Measurements from ENCODE around the gene DLGAP3.
A peak's percentile ranks its signal among the peaks of the same experiment; 100 is the strongest.

The DLGAP3 gene

DNA sequence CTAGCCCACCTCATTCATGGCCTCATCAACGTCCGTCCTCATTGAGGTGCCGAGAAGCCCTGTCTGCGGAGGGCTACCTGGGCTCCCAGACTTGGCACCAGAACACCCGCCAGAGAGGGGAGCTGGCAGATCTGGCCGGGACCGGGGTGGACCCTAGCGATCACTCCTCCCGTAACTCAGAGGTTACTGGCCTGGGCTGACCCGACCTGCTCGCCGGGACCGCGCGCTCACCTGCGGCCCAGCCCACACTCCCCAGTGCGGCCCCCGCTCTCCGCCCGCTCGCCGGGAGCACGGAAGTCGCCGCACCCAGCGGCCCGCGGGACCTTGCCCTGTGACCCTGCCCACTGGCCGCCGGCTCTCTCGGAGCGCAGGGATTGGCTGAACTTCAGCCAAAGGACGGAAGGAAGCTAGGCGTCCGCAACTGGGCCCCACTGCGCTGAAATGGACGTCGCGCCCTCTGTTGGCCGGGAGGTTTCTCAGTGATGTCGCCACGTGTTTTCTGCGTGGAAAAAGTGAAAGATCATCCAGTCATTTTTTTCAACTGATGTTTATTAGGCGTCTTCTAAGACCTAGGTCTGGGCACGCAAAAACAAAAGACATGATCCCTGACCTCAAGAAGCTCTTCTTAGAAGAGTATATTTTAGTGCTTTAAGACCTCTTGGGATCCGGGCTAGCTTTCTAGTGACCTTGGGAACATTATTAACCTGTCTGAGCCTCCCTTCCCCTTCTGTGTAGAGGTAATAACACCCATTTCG, 69.8 kb downstream of the DLGAP3 start, which contains the start of gene SMIM12:
Gene SMIM12 (minus strand): TSS at position 304 of the 755 bp plus-strand sequence. CDS start 3,772 bp downstream, outside the sequence.
- peak within 1 kb of the TSS; percentile 55 for H3K27ac ChIP-seq
- H3K36me3 ChIP-seq = peaks cover 22% of the 10 kb centered on the region

DNA sequence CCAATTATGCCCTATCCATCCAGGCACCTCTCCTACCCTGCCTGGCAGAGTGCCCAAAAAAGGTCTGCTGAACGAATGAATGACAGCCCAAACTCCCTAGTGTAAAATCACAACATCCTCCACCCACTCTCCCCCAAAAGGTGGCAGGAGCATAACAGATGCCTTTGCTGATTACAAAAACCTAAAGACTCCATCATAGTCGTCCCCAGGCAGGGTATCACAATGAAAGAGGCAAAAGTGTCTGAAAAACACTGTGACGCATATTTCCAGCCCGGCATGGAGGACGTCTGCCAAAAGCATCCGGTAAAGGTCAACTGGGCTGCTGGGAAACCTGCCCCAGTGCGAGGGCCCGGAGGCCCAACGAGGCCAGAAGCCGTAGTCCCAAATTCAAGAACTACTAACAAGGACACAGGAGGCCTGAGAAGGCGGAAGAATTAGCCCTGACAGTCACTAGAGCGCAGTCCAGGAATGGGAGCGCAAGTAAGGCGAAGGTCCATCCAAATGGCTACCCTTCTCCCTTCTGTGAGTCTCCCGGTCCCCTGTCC, 70.5 kb downstream of the DLGAP3 start:
- TF ChIP-seq, protein P1, sequence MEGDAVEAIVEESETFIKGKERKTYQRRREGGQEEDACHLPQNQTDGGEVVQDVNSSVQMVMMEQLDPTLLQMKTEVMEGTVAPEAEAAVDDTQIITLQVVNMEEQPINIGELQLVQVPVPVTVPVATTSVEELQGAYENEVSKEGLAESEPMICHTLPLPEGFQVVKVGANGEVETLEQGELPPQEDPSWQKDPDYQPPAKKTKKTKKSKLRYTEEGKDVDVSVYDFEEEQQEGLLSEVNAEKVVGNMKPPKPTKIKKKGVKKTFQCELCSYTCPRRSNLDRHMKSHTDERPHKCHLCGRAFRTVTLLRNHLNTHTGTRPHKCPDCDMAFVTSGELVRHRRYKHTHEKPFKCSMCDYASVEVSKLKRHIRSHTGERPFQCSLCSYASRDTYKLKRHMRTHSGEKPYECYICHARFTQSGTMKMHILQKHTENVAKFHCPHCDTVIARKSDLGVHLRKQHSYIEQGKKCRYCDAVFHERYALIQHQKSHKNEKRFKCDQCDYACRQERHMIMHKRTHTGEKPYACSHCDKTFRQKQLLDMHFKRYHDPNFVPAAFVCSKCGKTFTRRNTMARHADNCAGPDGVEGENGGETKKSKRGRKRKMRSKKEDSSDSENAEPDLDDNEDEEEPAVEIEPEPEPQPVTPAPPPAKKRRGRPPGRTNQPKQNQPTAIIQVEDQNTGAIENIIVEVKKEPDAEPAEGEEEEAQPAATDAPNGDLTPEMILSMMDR (IDR thresholded peaks at IDR 0.05; ENCODE audit: low read depth, low read length) = 0 out of 2 replicates have a peak, but pooled peaks have one; percentile 0
- Histone ChIP-seq H3K36me3 (peaks cover 24% of the 10 kb centered on the region), H3K4me3 (ENCODE audit: low read depth, low read length) (peak overlapping the region; percentile 100), H3K9me3 (ENCODE audit: severe bottlenecking) (no peaks in the 10 kb centered on the region), H3K27ac (peak overlapping the region; percentile 55), H3K27me3 (ENCODE audit: insufficient read depth, low read depth, severe bottlenecking) (no peaks in the 10 kb centered on the region)
- no peak for DNase-seq

More for the DNA sequence above, 69.8 kb downstream of the DLGAP3 start, which contains the start of gene SMIM12:
- no peaks in the 10 kb centered on the region for H3K9me3 ChIP-seq (ENCODE audit: severe bottlenecking)
- TF ChIP-seq, protein P1 (IDR thresholded peaks at IDR 0.05; ENCODE audit: low read depth, low read length) = peak; percentile 85
- no peaks in the 10 kb centered on the region for H3K27me3 ChIP-seq (ENCODE audit: insufficient read depth, low read depth, severe bottlenecking)
- H3K4me3 ChIP-seq (ENCODE audit: low read depth, low read length) = peak within 1 kb of the TSS; percentile 100
- peak; percentile 94 for DNase-seq

DNA sequence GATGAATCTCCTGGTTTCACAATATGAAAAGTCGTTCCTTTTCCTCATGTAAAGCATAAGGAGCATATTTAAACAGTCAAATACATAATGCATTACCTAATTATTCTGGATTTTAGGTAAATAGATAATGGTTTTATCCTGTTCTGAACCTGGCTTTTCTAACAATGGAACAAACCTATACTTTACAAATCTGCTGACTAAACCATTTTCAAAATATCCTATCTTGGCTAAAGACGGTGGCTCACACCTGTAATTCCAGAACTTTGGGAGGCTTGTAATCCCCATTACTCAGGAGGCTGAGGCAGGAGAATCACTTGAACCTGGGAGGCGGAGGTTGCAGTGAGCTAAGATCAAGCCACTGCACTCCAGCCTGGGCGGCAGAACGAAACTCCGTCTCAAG, 72.8 kb downstream of the DLGAP3 start:
- no peak overlapping the region for H3K4me3 ChIP-seq (ENCODE audit: low read depth, low read length)
- H3K36me3 ChIP-seq = peaks cover 34% of the 10 kb centered on the region
- no peaks in the 10 kb centered on the region for H3K9me3 ChIP-seq (ENCODE audit: severe bottlenecking)
- no peak for DNase-seq
- TF ChIP-seq, protein P1 (IDR thresholded peaks at IDR 0.05; ENCODE audit: low read depth, low read length) = no peak
- H3K27me3 ChIP-seq (ENCODE audit: insufficient read depth, low read depth, severe bottlenecking) = no peaks in the 10 kb centered on the region
- no peak overlapping the region for H3K27ac ChIP-seq

DNA sequence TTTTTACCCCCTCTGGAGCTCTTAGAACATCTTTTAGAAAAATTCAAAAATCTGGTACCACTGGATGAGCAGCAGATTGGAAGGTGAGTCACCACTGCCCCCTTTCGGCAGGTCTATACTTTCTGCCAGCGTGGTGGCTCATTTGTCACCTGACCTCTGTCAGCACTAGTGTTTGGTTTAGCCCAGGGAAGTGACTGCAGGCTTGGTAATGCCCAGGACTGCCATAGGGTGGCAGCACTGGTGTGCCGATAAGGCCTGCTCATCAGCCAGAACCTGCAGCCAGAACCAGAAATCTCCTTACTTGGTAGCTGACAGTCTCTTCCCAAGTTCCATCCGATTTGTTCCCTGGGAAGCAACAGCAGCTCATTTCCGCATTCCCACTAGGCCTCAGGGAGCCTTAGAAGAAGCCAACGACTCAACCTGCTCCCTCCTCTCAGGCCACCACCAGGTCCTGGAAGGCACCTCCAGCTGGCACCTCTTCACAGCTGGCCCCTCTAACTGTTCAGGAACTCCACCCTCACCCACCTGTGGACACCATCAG, 76.7 kb downstream of the DLGAP3 start:
- no peaks in the 10 kb centered on the region for H3K9me3 ChIP-seq (ENCODE audit: severe bottlenecking)
- TF ChIP-seq, protein P1 (IDR thresholded peaks at IDR 0.05; ENCODE audit: low read depth, low read length) = peak; percentile 96
- peak; percentile 93 for DNase-seq
- H3K27ac ChIP-seq = no peak overlapping the region
- H3K4me3 ChIP-seq (ENCODE audit: low read depth, low read length) = no peak overlapping the region
- no peaks in the 10 kb centered on the region for H3K27me3 ChIP-seq (ENCODE audit: insufficient read depth, low read depth, severe bottlenecking)
- H3K36me3 ChIP-seq = peaks cover 34% of the 10 kb centered on the region

DNA sequence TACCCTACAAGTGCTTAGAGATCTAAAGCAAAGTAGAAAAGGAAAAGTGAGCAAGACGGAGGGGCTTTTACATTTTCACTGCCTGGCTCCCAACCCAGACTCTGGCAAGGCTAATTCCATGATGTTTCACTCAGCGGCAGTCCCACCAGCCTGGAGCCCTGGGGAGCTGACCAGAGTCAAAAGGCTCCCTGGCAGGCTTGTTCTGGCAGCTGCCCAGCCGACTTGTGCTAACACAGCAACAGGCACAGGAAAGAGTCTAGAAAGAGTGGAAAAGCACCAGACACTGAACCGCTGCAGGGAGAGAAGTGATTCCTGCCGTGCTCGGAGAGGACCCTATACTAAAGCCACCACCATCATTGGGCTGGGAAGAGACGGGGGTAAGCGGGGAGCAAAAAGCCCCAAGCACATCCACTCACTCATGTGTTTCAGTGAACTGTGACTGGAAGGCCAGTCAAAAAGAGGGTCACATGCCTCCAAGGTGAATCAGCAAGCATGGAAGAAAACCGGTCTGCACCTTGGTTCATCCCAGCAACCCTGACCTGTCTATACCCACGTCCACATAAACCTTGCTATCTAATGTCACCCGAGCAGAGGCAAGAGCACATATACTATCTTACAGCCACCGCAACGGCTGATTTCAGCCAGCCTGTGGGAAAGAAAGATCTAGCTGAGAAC, 77.9 kb downstream of the DLGAP3 start:
- no peak for DNase-seq
- no peak overlapping the region for H3K27ac ChIP-seq

More for the DNA sequence above, 77.9 kb downstream of the DLGAP3 start:
- Histone ChIP-seq H3K9me3 (ENCODE audit: severe bottlenecking) (no peaks in the 10 kb centered on the region), H3K36me3 (peaks cover 34% of the 10 kb centered on the region), H3K4me3 (ENCODE audit: low read depth, low read length) (no peak overlapping the region), H3K27me3 (ENCODE audit: insufficient read depth, low read depth, severe bottlenecking) (no peaks in the 10 kb centered on the region)
- TF ChIP-seq, protein P1 (IDR thresholded peaks at IDR 0.05; ENCODE audit: low read depth, low read length) = no peak
